Astrocyte (in vitro differentiated cells and primary cell): ENCODE data around the gene POU2F3. TPM values are rescaled to one million over a fixed set of nuclear protein-coding genes. Genes with fewer than 3 reads are reported as not detected.

Source experiments
- DNase-seq: peaks from one replicate; pipeline ENCODE4 v3.0.0-alpha.2; 2010; ENCODE audit warnings: low read depth
- FAIRE-seq: peaks from 2 replicates; lab custom pipeline; 2011; peaks lifted over from hg19 to GRCh38; lab: Jason Lieb, UNC
- H2AFZ ChIP-seq: 2 replicates; pipeline ENCODE4 v1.6.0; 2012; ENCODE audit warnings: low read depth, low read length, inconsistent platforms
- H3K27ac ChIP-seq: 2 replicates; pipeline ENCODE4 v1.5.1; 2011; ENCODE audit warnings: low read depth, low read length, inconsistent platforms
- H3K27me3 ChIP-seq: 2 replicates; pipeline ENCODE4 v1.6.0; 2011; ENCODE audit warnings: low read length, inconsistent platforms; ENCODE audit not compliant: insufficient read depth
- H3K36me3 ChIP-seq: 2 replicates; pipeline ENCODE4 v1.5.1; 2011; ENCODE audit warnings: low read length, inconsistent platforms; ENCODE audit not compliant: insufficient read depth
- H3K4me1 ChIP-seq: 2 replicates; pipeline ENCODE4 v1.5.1; 2011; ENCODE audit warnings: low read length, inconsistent platforms; ENCODE audit not compliant: insufficient read depth
- H3K4me2 ChIP-seq: 2 replicates; pipeline ENCODE4 v1.6.0; 2012; ENCODE audit warnings: low read length, inconsistent platforms
- H3K4me3 ChIP-seq: 2 replicates; pipeline ENCODE4 v1.5.1; 2011; ENCODE audit warnings: low read depth, mild to moderate bottlenecking, low read length, inconsistent platforms; ENCODE audit not compliant: insufficient read depth
- H3K79me2 ChIP-seq: 2 replicates; pipeline ENCODE4 v1.6.0; 2012; ENCODE audit warnings: mild to moderate bottlenecking, low read length, inconsistent platforms; ENCODE audit not compliant: insufficient read depth
- H3K9ac ChIP-seq: 2 replicates; pipeline ENCODE4 v1.6.0; 2012; ENCODE audit warnings: mild to moderate bottlenecking, low read length, inconsistent platforms
- H3K9me3 ChIP-seq: 2 replicates; pipeline ENCODE4 v1.5.1; 2012; ENCODE audit warnings: low read depth, mild to moderate bottlenecking, low read length, inconsistent platforms; ENCODE audit not compliant: insufficient read depth
- H4K20me1 ChIP-seq: 2 replicates; pipeline ENCODE4 v1.6.0; 2012; ENCODE audit warnings: low read length, inconsistent platforms; ENCODE audit not compliant: insufficient read depth
- H3K27ac Mint-ChIP-seq: one replicate; pipeline ENCODE4 v1.8.0; 2021; ENCODE audit warnings: mild to moderate bottlenecking, mixed read lengths; ENCODE audit not compliant: unreplicated experiment
- H3K27me3 Mint-ChIP-seq: one replicate; pipeline ENCODE4 v1.8.0; 2021; ENCODE audit warnings: low read depth, mixed read lengths; ENCODE audit not compliant: unreplicated experiment
- H3K36me3 Mint-ChIP-seq: one replicate; pipeline ENCODE4 v1.8.0; 2021; ENCODE audit warnings: low read depth, mixed read lengths; ENCODE audit not compliant: unreplicated experiment
- H3K4me1 Mint-ChIP-seq: one replicate; pipeline ENCODE4 v1.8.0; 2021; ENCODE audit warnings: low read depth, mixed read lengths; ENCODE audit not compliant: unreplicated experiment
- H3K4me3 Mint-ChIP-seq: one replicate; pipeline ENCODE4 v1.8.0; 2021; ENCODE audit warnings: mild to moderate bottlenecking, moderate library complexity, mixed read lengths; ENCODE audit not compliant: unreplicated experiment
- H3K9me3 Mint-ChIP-seq: one replicate; pipeline ENCODE4 v1.8.0; 2021; ENCODE audit warnings: mild to moderate bottlenecking, mixed read lengths; ENCODE audit not compliant: unreplicated experiment
- CTCF ChIP-seq: IDR thresholded peaks from 2 replicates; pipeline ENCODE4 v1.5.1; 2011; ENCODE audit warnings: low read depth, mild to moderate bottlenecking, inconsistent platforms, low read length, moderate library complexity; ENCODE audit not compliant: insufficient read depth
- EZH2 ChIP-seq: IDR thresholded peaks from 2 replicates; pipeline ENCODE4 v1.6.1; 2012; ENCODE audit warnings: mild to moderate bottlenecking, low read length, inconsistent platforms; ENCODE audit not compliant: insufficient read depth
- total RNA-seq: library from RNA; stranded (reverse); gene quantifications from 2 replicates; pipeline ENCODE4 v1.2.1, GENCODE V29; 2021

POU2F3 gene
- total RNA-seq, 1 donor from 2014 or later, result 0.20 TPM

DNA sequence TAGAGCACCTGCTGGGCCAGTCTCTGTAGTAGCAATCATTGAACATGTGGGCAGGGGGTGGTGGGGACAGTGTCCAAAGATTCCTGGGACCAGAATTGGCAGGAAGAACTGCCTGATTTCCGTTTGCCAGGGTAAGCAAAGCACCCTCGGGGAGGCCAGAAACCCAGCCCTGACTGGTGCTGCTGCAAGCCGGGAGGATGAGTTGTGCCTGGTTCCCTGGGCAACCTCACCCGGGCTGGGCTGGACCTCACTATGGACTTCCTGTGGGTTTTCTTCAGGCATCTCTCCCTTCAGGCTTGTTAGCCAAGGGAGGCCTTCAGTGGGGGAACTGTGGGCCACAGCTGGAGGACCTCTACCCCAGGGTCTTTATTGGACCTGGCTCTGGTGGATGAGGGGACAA lies 8.0 kb upstream of the POU2F3 start:
- no peak for TF ChIP-seq EZH2
- TF ChIP-seq CTCF, result no peak
- no peak for DNase-seq
- H3K27me3 Mint-ChIP-seq, result peaks cover 63% of the 10 kb centered on the region
- H3K4me3 ChIP-seq, result no peak overlapping the region
- no peak for FAIRE-seq
- H3K27ac ChIP-seq, result no peak overlapping the region
- H3K9me3 Mint-ChIP-seq, result no peaks in the 10 kb centered on the region
- H4K20me1 ChIP-seq, result peaks cover 3% of the 10 kb centered on the region
- H3K79me2 ChIP-seq, result no peaks in the 10 kb centered on the region
- peaks cover 20% of the 10 kb centered on the region for H3K27me3 ChIP-seq
- no peak overlapping the region for H3K4me2 ChIP-seq
- peaks cover 4% of the 10 kb centered on the region for H3K36me3 Mint-ChIP-seq
- no peak overlapping the region for H2AFZ ChIP-seq
- H3K36me3 ChIP-seq, result no peaks in the 10 kb centered on the region
- H3K27ac Mint-ChIP-seq, result no peak overlapping the region
- no peak overlapping the region for H3K9ac ChIP-seq
- H3K4me1 ChIP-seq, result no peaks in the 10 kb centered on the region
- H3K9me3 ChIP-seq, result no peaks in the 10 kb centered on the region
- no peaks in the 10 kb centered on the region for H3K4me1 Mint-ChIP-seq
- no peak overlapping the region for H3K4me3 Mint-ChIP-seq

DNA sequence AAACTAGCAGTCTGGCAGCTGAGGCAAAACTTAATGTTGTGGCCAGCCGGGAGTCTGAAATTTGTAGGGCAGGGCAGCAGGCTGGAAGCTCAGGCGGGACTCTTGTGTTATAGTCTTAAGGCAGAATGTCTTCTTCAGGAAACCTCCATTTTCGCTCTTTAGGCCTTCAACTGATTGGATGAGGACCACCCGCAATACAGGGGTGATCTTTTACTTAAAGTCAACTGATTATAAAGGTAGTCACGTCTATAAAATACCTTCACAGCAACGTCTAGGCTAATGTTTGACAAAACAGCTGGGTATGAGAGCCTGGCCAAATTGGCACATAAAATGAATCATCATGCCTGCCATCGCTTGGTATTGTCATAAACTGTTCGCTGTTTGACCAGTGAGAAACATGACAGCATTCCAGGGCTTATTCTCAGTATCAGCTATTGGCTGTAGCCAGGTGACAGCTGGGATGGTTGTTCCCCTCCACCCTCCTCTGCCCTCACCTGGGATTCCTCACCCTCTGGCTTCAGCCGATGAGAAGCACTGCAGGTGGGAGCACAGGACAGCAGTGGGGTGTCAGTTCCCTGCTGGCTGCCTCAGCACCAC lies 6.6 kb upstream of the POU2F3 start:
- Histone ChIP-seq H3K4me1 (no peaks in the 10 kb centered on the region), H3K4me2 (no peak overlapping the region), H3K4me3 (no peak overlapping the region), H4K20me1 (peaks cover 3% of the 10 kb centered on the region), H3K79me2 (no peaks in the 10 kb centered on the region), H3K36me3 (no peaks in the 10 kb centered on the region), H3K9me3 (no peaks in the 10 kb centered on the region), H3K27me3 (peaks cover 28% of the 10 kb centered on the region), H2AFZ (no peak overlapping the region), H3K27ac (no peak overlapping the region), H3K9ac (no peak overlapping the region)
- no peak for DNase-seq
- Mint-ChIP-seq H3K36me3 (no peaks in the 10 kb centered on the region), H3K4me1 (no peaks in the 10 kb centered on the region), H3K27me3 (peaks cover 72% of the 10 kb centered on the region), H3K27ac (no peak overlapping the region), H3K4me3 (no peak overlapping the region), H3K9me3 (no peaks in the 10 kb centered on the region)
- FAIRE-seq, result no peak
- TF ChIP-seq CTCF (no peak), EZH2 (no peak)

GRCh38 chr11:120235024-120235628 lies 4.8 kb upstream of the POU2F3 start:
- H3K4me3 Mint-ChIP-seq, result no peak overlapping the region
- no peak overlapping the region for H3K27ac Mint-ChIP-seq
- H3K27ac ChIP-seq, result no peak overlapping the region
- H3K4me3 ChIP-seq, result no peak overlapping the region
- DNase-seq (no peak), FAIRE-seq (no peak)
- no peak for TF ChIP-seq EZH2
- TF ChIP-seq CTCF, result peak; percentile 59
- H3K9me3 ChIP-seq, result no peaks in the 10 kb centered on the region
- no peak overlapping the region for H2AFZ ChIP-seq
- peaks cover 41% of the 10 kb centered on the region for H3K27me3 ChIP-seq
- no peak overlapping the region for H3K9ac ChIP-seq
- no peaks in the 10 kb centered on the region for H3K36me3 ChIP-seq
- peaks cover 84% of the 10 kb centered on the region for H3K27me3 Mint-ChIP-seq
- no peak overlapping the region for H3K4me2 ChIP-seq
- no peaks in the 10 kb centered on the region for H3K4me1 Mint-ChIP-seq
- H3K36me3 Mint-ChIP-seq, result no peaks in the 10 kb centered on the region
- H3K4me1 ChIP-seq, result no peaks in the 10 kb centered on the region
- H3K9me3 Mint-ChIP-seq, result no peaks in the 10 kb centered on the region
- no peaks in the 10 kb centered on the region for H4K20me1 ChIP-seq
- no peaks in the 10 kb centered on the region for H3K79me2 ChIP-seq
